IPS DF 6.9 (cell line): ENCODE results near the gene PIR.

Experiments used
- DNase-seq: peaks from one replicate; pipeline ENCODE4 v3.0.0-alpha.2; 2013; ENCODE audit warnings: low read depth, low spot score
- H3K27ac ChIP-seq: one replicate; pipeline ENCODE4 v1.5.1; 2013; ENCODE audit warnings: low read length, control low read depth
- H3K27me3 ChIP-seq: 2 replicates; pipeline ENCODE4 v1.6.1; 2013; ENCODE audit warnings: mild to moderate bottlenecking, low read length; ENCODE audit not compliant: control insufficient read depth, insufficient read depth
- H3K36me3 ChIP-seq: 2 replicates; pipeline ENCODE4 v1.6.1; 2013; ENCODE audit warnings: low read length; ENCODE audit not compliant: control insufficient read depth, insufficient read depth
- H3K4me1 ChIP-seq: 2 replicates; pipeline ENCODE4 v1.6.1; 2013; ENCODE audit warnings: low read length; ENCODE audit not compliant: control insufficient read depth, insufficient read depth
- H3K4me3 ChIP-seq: 2 replicates; pipeline ENCODE4 v1.5.1; 2013; ENCODE audit warnings: mild to moderate bottlenecking, low read length
- H3K9me3 ChIP-seq: 2 replicates; pipeline ENCODE4 v1.6.1; 2013; ENCODE audit warnings: low read length, inconsistent platforms; ENCODE audit not compliant: control insufficient read depth, insufficient read depth
- WGBS: extraction: QIAGEN DNeasy Blood & Tissue Kit; methylation state at CpG from one replicate; pipeline ENCODE4 v1.1.7; 2013; ENCODE audit warnings: mixed read lengths, missing lambda C conversion rate; ENCODE audit not compliant: insufficient read length, insufficient coverage; 5-methylcytosine and 5-hydroxymethylcytosine counted together

Gene PIR

GRCh38 chrX:15495801-15496200 is 2.7 kb upstream of the PIR start:
- no peak for DNase-seq

GRCh38 chrX:15492469-15492868 is 664 bp downstream of the PIR start:
- Histone ChIP-seq H3K27me3 (no peaks in the 10 kb centered on the region), H3K27ac (no peak overlapping the region), H3K4me3 (no peak overlapping the region; the same call in 1 of the 2 replicates), H3K36me3 (no peaks in the 10 kb centered on the region), H3K9me3 (no peaks in the 10 kb centered on the region), H3K4me1 (no peaks in the 10 kb centered on the region)
- DNase-seq: no peak
- no CpG with 5 or more reads among the region's 5 CpGs for WGBS

More at GRCh38 chrX:15495801-15496200, 2.7 kb upstream of the PIR start:
- H3K4me3 ChIP-seq: no peak overlapping the region
- no peaks in the 10 kb centered on the region for H3K9me3 ChIP-seq
- no peaks in the 10 kb centered on the region for H3K36me3 ChIP-seq
- H3K4me1 ChIP-seq: no peaks in the 10 kb centered on the region
- H3K27ac ChIP-seq: no peak overlapping the region
- no peaks in the 10 kb centered on the region for H3K27me3 ChIP-seq
- WGBS: no CpG with 5 or more reads among the region's 4 CpGs

- Histone ChIP-seq H3K27ac (no peak overlapping the region), H3K36me3 (no peaks in the 10 kb centered on the region), H3K27me3 (no peaks in the 10 kb centered on the region), H3K9me3 (no peaks in the 10 kb centered on the region), H3K4me3 (no peak overlapping the region), H3K4me1 (no peaks in the 10 kb centered on the region)
- DNase-seq: no peak
- no CpG with 5 or more reads among the region's 2 CpGs for WGBS
Measured at GRCh38 chrX:15483891-15484290, 9.2 kb downstream of the PIR start.

DNA sequence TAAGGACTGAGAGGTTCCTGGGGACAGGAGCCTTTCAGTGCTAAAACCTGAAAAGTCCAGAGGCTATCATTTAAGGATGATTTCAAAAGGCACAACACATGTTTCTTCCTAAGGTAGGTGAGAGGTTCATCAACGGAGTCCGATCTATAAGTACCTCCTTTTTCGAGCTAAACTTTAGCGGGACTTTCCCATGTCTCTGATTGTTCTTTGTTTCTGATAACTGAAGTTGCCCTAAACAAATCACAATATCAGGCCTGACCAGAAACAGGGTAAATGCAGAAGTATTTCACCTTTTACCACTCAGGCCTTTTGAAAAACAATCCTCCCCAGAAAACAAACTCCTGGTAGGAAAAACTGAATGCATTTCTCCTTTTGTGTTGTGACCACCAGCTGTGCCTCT is 17.6 kb downstream of the PIR start:
- no peak overlapping the region for H3K27ac ChIP-seq
- H3K4me1 ChIP-seq: no peaks in the 10 kb centered on the region
- no CpG with 5 or more reads among the region's 4 CpGs for WGBS
- no peaks in the 10 kb centered on the region for H3K36me3 ChIP-seq
- H3K4me3 ChIP-seq: no peak overlapping the region
- no peaks in the 10 kb centered on the region for H3K9me3 ChIP-seq
- no peaks in the 10 kb centered on the region for H3K27me3 ChIP-seq
- DNase-seq: no peak

GRCh38 chrX:15475021-15475420 is 18.1 kb downstream of the PIR start:
- no peaks in the 10 kb centered on the region for H3K4me1 ChIP-seq
- no peak overlapping the region for H3K4me3 ChIP-seq
- H3K27ac ChIP-seq: no peak overlapping the region
- no peaks in the 10 kb centered on the region for H3K36me3 ChIP-seq
- no peaks in the 10 kb centered on the region for H3K27me3 ChIP-seq
- H3K9me3 ChIP-seq: no peaks in the 10 kb centered on the region
- no peak for DNase-seq
- WGBS: no CpG with 5 or more reads among the region's 5 CpGs

- Histone ChIP-seq H3K36me3 (no peaks in the 10 kb centered on the region), H3K4me1 (no peaks in the 10 kb centered on the region), H3K9me3 (no peaks in the 10 kb centered on the region), H3K4me3 (no peak overlapping the region), H3K27ac (no peak overlapping the region), H3K27me3 (no peaks in the 10 kb centered on the region)
- DNase-seq: no peak
- WGBS: no CpG with 5 or more reads among the region's 4 CpGs
Measured at GRCh38 chrX:15474028-15474427, 19.1 kb downstream of the PIR start.

DNA sequence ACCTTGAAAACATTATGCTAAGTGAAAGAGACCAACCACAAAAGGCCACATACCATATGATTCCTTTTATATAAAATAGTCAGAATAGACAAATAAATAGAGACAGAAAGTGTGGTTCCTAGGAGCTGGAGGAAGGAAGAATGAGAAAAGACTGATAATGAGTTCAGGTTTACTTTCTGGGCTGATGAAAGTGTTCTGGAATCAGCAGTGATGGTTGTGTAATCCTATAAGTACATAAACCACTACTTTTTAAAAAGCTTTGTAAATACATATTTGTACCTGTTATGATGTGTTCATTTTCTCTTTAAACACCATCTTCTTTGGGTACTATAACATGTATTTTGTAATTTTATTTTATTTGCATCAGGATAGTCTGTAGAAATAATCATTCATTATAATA is 20.6 kb downstream of the PIR start:
- DNase-seq: no peak

GRCh38 chrX:15471028-15471427 is 22.1 kb downstream of the PIR start:
- WGBS: no CpG with 5 or more reads among the region's 3 CpGs
- no peak overlapping the region for H3K27ac ChIP-seq
- H3K36me3 ChIP-seq: no peaks in the 10 kb centered on the region
- no peaks in the 10 kb centered on the region for H3K4me1 ChIP-seq
- H3K27me3 ChIP-seq: no peaks in the 10 kb centered on the region
- H3K9me3 ChIP-seq: no peaks in the 10 kb centered on the region
- DNase-seq: no peak
- H3K4me3 ChIP-seq: no peak overlapping the region

More for the DNA sequence above, 20.6 kb downstream of the PIR start:
- Histone ChIP-seq H3K27ac (no peak overlapping the region), H3K4me3 (no peak overlapping the region), H3K27me3 (no peaks in the 10 kb centered on the region), H3K36me3 (no peaks in the 10 kb centered on the region), H3K4me1 (no peaks in the 10 kb centered on the region), H3K9me3 (no peaks in the 10 kb centered on the region)

DNA sequence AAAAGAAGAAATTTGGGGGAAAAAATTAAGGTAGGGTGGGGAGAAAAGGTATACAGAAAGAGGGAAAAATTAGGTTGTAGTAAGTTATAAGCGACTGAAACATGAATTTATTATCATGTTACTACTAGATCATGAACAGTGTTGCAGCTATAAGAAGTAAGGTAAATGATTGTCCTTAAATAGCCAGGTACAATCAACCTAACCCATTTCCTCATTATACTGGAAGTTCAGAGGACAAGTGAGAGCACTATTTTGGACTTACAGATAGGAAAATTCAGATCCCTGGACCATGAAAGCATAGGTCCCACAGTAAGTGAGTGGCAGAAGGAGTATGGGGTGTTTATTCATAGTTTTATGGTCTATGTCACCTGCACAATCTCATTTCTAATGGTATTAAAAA is 23.5 kb downstream of the PIR start:
- Histone ChIP-seq H3K4me3 (no peak overlapping the region), H3K27ac (no peak overlapping the region), H3K4me1 (no peaks in the 10 kb centered on the region), H3K9me3 (no peaks in the 10 kb centered on the region), H3K36me3 (no peaks in the 10 kb centered on the region), H3K27me3 (no peaks in the 10 kb centered on the region)
- no peak for DNase-seq
- no CpG with 5 or more reads among the region's 1 CpG for WGBS

DNA sequence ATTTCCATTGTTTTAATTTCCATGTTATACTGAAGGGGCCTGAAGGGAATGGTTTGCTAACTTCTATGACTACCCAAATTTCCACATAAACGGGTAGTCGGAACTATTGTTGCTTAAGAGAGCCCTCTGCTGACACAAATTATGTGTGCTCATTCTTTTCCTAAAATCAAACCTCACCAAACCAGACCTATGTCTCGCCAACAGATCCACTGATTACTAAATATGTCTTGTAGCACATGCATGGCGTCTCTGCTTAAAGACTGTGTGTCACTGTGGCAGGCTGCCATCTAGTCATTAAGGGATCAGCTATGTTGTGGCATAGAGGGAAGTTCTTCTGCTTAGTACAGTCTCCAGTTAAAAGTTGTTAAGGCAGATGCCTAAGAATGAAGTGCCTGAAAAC is 25.1 kb downstream of the PIR start:
- no peaks in the 10 kb centered on the region for H3K4me1 ChIP-seq
- H3K27me3 ChIP-seq: no peaks in the 10 kb centered on the region
- H3K27ac ChIP-seq: no peak overlapping the region
- no peaks in the 10 kb centered on the region for H3K36me3 ChIP-seq
- no peak for DNase-seq
- H3K4me3 ChIP-seq: no peak overlapping the region
- no peaks in the 10 kb centered on the region for H3K9me3 ChIP-seq
- WGBS: no CpG with 5 or more reads among the region's 4 CpGs

DNA sequence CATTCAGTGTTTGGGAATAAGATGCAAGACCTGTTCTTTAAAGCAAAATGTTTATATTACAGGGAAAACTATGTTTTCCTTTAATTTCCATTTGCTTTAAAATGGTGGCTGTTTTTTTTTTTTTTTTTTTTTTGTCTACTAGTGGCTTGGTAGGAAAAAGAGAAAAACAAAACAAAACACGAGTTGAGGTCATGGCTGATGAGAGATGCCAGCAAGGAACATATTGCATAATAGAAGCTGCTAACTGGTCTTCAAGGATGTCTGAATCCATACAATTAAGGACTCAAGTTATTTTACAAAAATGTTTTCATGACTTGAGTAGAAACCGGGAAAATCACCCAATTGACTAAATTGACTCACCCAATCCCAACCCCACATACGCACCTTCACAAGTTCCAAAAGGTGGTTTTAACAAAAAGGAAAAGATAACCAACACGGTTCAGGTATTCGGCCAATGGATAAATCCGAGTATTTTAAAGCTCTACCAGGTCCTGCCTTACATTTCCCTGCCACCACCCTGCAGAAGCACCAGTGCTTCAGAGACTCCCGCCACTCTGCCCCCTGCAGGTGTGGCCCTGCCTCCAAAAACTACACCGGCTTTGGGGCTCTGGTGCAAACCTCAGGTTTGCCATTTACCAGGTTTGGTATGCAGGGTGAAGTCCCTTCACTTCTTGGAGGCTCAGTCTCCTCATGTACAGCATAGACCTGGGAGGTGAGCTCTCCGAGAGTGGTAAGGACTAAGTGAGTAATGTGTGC is 27.1 kb downstream of the PIR start:
- no peak for DNase-seq
- no peak overlapping the region for H3K4me3 ChIP-seq
- no peaks in the 10 kb centered on the region for H3K4me1 ChIP-seq
- no peaks in the 10 kb centered on the region for H3K36me3 ChIP-seq
- no CpG with 5 or more reads among the region's 9 CpGs for WGBS
- H3K27ac ChIP-seq: no peak overlapping the region
- H3K27me3 ChIP-seq: no peaks in the 10 kb centered on the region
- H3K9me3 ChIP-seq: no peaks in the 10 kb centered on the region
